AG09309 (cell line): Measurements from ENCODE around the gene TBC1D12.

Experiments
- DNase-seq: peaks from one replicate; pipeline ENCODE4 v3.0.0-alpha.2; 2010; ENCODE audit warnings: low read depth
- H3K4me3 ChIP-seq: 2 replicates; pipeline ENCODE4 v1.5.1; 2011; ENCODE audit warnings: mild to moderate bottlenecking, low read depth, low read length, moderate library complexity; ENCODE audit not compliant: control insufficient read depth
- CTCF ChIP-seq: IDR thresholded peaks from 2 replicates; pipeline ENCODE4 v1.5.1; 2011; ENCODE audit warnings: mild to moderate bottlenecking, low read depth, low read length, inconsistent platforms; ENCODE audit not compliant: insufficient read depth, control insufficient read depth; ENCODE audit errors: missing control alignments

Gene TBC1D12

GRCh38 chr10:94456942-94457341, 54.6 kb downstream of the TBC1D12 start:
- no peak for DNase-seq
- TF ChIP-seq CTCF = no peak
- no peak overlapping the region for H3K4me3 ChIP-seq

- H3K4me3 ChIP-seq = no peak overlapping the region
- no peak for TF ChIP-seq CTCF
- no peak for DNase-seq
These were observed 57.0 kb downstream of the TBC1D12 start for GRCh38 chr10:94459385-94459784.

- DNase-seq = no peak
- TF ChIP-seq CTCF = no peak
- no peak overlapping the region for H3K4me3 ChIP-seq
These were observed 59.2 kb downstream of the TBC1D12 start for GRCh38 chr10:94461503-94461902.

GRCh38 chr10:94462130-94462529, 59.8 kb downstream of the TBC1D12 start:
- DNase-seq = no peak
- TF ChIP-seq CTCF = no peak
- no peak overlapping the region for H3K4me3 ChIP-seq

GRCh38 chr10:94465684-94466083, 63.3 kb downstream of the TBC1D12 start:
- DNase-seq = no peak
- H3K4me3 ChIP-seq = no peak overlapping the region
- no peak for TF ChIP-seq CTCF

GRCh38 chr10:94481410-94481809, 79.1 kb downstream of the TBC1D12 start:
- no peak for TF ChIP-seq CTCF
- H3K4me3 ChIP-seq = no peak overlapping the region
- no peak for DNase-seq

GRCh38 chr10:94483970-94484369, 81.6 kb downstream of the TBC1D12 start:
- no peak overlapping the region for H3K4me3 ChIP-seq
- TF ChIP-seq CTCF = no peak
- DNase-seq = no peak
